GM10248 (cell line): ENCODE data around the gene FKBP3.

ENCODE experiments used
- CTCF ChIA-PET: fragments of 300-600 bp; sonication (Branson Sonifier 250); formaldehyde crosslinking; extraction: SDS; loops from one replicate; lab custom pipeline; 2021; ENCODE audit warnings: antibody characterized with exemption; lab: Yijun Ruan, JAX
- POLR2A ChIA-PET: fragments of 350-650 bp; sonication (Branson Sonifier 250); formaldehyde crosslinking; extraction: SDS; loops from one replicate; lab custom pipeline; 2020; ENCODE audit warnings: antibody characterized with exemption; lab: Yijun Ruan, JAX
- DNase-seq: peaks from one replicate; pipeline ENCODE4 v3.0.0; 2012; ENCODE audit errors: extremely low spot score
- TF ChIP-seq, protein P1 (sequence below): IDR thresholded peaks from 2 replicates; pipeline ENCODE4 v1.5.1; 2012; ENCODE audit warnings: mild to moderate bottlenecking, low read depth; ENCODE audit errors: extremely low read depth, missing control alignments, control extremely low read depth

FKBP3 gene

DNA sequence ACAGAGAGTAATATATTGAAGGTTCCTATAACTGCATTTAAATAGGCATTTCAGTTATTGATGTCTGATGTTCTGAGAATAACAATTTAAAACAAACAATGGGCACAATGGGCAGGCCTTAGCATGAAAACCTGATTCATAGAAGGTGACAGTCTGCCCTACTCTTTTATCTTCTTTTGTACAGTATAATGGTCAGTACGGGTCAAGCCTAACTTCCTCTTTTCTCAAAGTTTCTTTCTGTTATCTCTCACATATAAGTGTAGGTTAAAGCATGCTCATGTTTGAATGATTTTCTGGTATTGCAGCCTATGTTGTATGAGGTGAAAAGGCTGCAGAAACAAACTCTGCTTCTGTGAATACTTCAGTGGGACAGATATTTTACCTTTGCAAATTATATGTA, 14.2 kb downstream of the FKBP3 start:
- TF ChIP-seq, protein P1, sequence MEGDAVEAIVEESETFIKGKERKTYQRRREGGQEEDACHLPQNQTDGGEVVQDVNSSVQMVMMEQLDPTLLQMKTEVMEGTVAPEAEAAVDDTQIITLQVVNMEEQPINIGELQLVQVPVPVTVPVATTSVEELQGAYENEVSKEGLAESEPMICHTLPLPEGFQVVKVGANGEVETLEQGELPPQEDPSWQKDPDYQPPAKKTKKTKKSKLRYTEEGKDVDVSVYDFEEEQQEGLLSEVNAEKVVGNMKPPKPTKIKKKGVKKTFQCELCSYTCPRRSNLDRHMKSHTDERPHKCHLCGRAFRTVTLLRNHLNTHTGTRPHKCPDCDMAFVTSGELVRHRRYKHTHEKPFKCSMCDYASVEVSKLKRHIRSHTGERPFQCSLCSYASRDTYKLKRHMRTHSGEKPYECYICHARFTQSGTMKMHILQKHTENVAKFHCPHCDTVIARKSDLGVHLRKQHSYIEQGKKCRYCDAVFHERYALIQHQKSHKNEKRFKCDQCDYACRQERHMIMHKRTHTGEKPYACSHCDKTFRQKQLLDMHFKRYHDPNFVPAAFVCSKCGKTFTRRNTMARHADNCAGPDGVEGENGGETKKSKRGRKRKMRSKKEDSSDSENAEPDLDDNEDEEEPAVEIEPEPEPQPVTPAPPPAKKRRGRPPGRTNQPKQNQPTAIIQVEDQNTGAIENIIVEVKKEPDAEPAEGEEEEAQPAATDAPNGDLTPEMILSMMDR = no peak
- ChIA-PET CTCF (no interaction called here), POLR2A (no interaction called here)
- DNase-seq = no peak

- no peak for DNase-seq
- TF ChIP-seq, protein P1 = no peak
- ChIA-PET POLR2A (no interaction called here), CTCF (no interaction called here)
Measured at GRCh38 chr14:45118594-45118993, 15.7 kb downstream of the FKBP3 start.

DNA sequence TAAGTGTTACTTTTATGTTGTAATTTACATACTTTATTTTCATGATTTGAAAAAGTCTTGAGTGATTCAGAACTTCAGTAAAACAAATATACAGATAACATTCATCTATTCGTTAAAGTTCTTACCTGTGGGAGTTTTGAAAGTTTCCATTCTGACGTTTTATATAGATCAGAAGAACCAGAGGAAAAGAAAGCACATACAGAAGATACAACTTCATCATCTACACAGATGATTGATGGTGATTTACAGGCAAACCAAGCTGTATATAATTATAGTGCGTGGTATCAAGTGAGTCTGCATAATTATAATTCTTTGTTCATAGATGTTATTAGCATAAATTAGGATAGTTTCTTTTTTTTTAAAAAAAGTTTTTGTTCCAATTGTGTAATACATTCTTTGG, 20.0 kb downstream of the FKBP3 start:
- ChIA-PET CTCF (interaction anchor here (1.6 to 3.3 kb wide), 2 partner anchors 14 to 18 kb away, joined by 3 to 12 read pairs; no protein-coding TSS in a partner anchor), POLR2A (no interaction called here)
- TF ChIP-seq, protein P1 = no peak
- no peak for DNase-seq

DNA sequence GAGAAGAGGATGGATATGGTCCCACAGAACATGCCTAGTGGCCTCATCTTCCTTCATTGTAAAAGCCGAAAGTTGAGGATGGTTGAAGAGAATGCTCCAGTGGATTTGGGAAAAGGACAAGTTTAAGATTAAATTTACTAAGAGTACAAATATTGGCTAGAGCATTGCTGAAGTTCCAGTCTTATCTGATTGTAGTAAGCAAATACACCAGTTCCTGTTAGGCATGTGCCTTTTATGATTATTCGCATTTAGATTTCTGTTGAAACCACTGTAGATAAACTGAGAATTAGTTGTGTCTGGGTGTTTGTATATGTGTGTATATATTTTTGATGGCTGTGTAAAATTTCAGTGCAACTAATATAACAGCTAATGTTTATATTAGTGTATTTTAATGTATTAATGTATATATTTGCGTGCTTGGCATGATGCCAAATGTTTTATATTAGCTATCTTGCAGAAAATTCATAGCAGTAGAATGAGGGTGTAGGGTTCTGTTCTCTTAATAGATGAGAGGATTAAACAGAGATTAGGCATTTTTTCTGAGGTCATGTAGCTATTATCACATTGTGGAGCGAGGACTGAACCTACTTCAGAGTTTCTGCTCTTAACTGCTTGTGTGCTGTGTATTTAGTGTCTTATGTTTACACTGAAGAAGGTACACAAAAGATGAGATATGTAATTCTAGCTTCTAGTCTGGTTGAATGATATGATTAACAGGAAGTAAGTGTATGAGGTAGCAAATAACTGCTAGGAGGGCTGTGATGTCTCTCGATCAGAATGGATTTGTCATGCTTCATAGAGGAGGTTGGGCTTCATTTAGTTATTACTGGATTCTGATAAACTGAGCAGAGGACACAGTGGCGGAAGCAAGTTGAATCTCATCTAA, 21.1 kb downstream of the FKBP3 start:
- CTCF ChIA-PET = interaction anchor here (1.1 to 1.6 kb wide), 4 partner anchors 13 to 19 kb away, joined by 3 to 4 read pairs (median 4); no protein-coding TSS in a partner anchor
- no peak for DNase-seq
- TF ChIP-seq, protein P1 = no peak
- POLR2A ChIA-PET = no interaction called here

DNA sequence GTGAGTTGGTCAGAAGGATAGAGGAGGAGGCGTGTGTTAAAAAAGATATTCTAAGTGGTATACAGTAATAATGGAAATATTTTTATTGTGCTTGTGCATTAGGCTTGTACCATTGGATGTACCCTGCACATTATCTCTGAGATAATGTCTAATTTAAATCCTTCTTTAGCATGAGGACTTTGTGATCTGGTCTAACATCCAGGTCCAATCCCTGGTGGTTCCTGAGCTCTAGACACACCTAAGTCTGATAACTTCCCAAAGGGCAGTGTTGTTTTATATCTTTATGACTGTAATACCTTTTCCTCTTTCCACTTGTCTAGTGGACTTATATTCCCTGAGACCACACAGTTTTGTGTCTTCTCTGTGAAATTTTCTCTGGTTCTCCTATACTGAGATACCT, 29.7 kb downstream of the FKBP3 start:
- CTCF ChIA-PET = interaction anchor here (2.3 kb wide), 1 partner anchor 12 kb away, joined by 10 read pairs; no protein-coding TSS in a partner anchor
- POLR2A ChIA-PET = no interaction called here
- TF ChIP-seq, protein P1 = no peak
- no peak for DNase-seq

- CTCF ChIA-PET = no interaction called here
- DNase-seq = no peak
- TF ChIP-seq, protein P1 = no peak
- POLR2A ChIA-PET = no interaction called here
Measured at GRCh38 chr14:45103806-45104205, 30.5 kb downstream of the FKBP3 start.
